Measurements from ENCODE around the gene RTEL1.

The RTEL1 gene

DNA sequence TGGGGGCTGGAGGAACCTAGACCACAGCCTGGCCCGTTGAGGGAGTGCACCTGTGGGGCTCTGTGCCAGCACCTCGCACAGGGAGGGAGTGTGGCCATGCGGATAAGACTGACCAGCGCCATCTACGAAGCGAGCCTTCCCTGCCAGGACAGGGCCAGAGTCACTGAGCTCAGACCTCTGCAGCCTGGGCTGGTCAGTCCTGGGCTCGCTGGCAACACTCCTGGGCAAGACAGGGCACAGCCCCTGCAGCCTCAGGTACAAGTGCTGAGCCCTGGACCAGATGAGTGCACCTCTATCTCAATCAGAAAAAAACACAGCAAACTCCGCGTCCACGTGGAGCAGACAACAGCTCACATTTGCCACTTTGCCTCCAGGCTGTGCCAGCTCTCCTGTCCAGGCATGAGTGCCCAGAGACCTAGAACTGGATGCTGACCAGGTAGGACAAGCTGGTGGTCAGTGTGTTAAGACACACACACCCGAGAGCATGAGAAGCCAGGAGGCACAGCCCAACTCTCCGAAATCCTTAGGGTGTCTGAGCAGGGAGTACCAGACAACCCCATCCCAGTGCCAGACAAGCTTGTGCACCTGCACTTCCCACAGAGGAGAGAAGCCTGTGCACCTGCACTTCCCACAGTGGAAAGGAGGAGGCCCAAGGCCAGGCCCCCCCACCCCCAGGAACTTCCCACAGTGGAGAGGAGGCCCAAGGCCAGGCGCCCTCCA lies 44.8 kb downstream of the RTEL1 start:
- Histone ChIP-seq H3K4me1 (peaks cover 6% of the 10 kb centered on the region), H3K27me3 (ENCODE audit: control insufficient read depth, insufficient read depth, low read length) (no peaks in the 10 kb centered on the region), H3K4me3 (ENCODE audit: low read depth, low read length) (no peak overlapping the region), H3K27ac (no peak overlapping the region), H3K9ac (no peak overlapping the region), H3K79me2 (peaks cover 54% of the 10 kb centered on the region), H3K36me3 (ENCODE audit: control insufficient read depth, insufficient read depth, low read length) (no peaks in the 10 kb centered on the region), H3K9me3 (ENCODE audit: control insufficient read depth, low read length) (no peaks in the 10 kb centered on the region), H2AFZ (no peak overlapping the region), H3K4me2 (ENCODE audit: low read length) (no peak overlapping the region)
- TF ChIP-seq, protein P1, sequence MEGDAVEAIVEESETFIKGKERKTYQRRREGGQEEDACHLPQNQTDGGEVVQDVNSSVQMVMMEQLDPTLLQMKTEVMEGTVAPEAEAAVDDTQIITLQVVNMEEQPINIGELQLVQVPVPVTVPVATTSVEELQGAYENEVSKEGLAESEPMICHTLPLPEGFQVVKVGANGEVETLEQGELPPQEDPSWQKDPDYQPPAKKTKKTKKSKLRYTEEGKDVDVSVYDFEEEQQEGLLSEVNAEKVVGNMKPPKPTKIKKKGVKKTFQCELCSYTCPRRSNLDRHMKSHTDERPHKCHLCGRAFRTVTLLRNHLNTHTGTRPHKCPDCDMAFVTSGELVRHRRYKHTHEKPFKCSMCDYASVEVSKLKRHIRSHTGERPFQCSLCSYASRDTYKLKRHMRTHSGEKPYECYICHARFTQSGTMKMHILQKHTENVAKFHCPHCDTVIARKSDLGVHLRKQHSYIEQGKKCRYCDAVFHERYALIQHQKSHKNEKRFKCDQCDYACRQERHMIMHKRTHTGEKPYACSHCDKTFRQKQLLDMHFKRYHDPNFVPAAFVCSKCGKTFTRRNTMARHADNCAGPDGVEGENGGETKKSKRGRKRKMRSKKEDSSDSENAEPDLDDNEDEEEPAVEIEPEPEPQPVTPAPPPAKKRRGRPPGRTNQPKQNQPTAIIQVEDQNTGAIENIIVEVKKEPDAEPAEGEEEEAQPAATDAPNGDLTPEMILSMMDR (IDR thresholded peaks at IDR 0.05) = no peak

DNA sequence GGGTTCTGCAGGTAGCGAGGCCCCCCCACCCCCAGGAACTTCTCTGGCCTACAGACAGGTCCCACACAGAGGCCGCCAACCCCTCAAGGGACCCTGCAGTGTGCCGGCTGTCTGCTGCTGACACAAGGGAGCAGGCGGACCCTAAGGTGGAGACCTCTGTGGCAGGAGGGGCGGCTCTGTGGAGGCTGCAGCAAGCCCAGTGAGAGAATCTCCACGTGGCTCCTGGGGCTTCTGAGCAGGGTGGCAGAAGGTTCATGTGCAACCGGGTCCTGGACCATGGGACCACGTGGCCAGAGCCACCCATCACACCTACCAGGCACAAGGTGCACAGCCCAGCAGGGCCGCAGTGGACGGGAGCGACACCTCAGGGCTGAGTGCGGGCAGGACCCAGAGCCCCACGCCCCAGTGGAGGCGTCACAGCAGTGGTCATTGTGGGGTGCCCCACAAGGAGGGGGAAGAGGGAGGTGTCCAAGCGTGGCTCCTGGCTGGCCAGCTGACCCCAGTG lies 45.4 kb downstream of the RTEL1 start:
- Histone ChIP-seq H3K36me3 (ENCODE audit: control insufficient read depth, insufficient read depth, low read length) (no peaks in the 10 kb centered on the region), H3K4me2 (ENCODE audit: low read length) (no peak overlapping the region), H3K27me3 (ENCODE audit: control insufficient read depth, insufficient read depth, low read length) (no peaks in the 10 kb centered on the region), H3K9ac (no peak overlapping the region), H2AFZ (no peak overlapping the region), H3K79me2 (peaks cover 55% of the 10 kb centered on the region), H3K27ac (no peak overlapping the region), H3K9me3 (ENCODE audit: control insufficient read depth, low read length) (no peaks in the 10 kb centered on the region), H3K4me3 (ENCODE audit: low read depth, low read length) (no peak overlapping the region), H3K4me1 (peaks cover 7% of the 10 kb centered on the region)
- TF ChIP-seq, protein P1 (IDR thresholded peaks at IDR 0.05) = no peak

DNA sequence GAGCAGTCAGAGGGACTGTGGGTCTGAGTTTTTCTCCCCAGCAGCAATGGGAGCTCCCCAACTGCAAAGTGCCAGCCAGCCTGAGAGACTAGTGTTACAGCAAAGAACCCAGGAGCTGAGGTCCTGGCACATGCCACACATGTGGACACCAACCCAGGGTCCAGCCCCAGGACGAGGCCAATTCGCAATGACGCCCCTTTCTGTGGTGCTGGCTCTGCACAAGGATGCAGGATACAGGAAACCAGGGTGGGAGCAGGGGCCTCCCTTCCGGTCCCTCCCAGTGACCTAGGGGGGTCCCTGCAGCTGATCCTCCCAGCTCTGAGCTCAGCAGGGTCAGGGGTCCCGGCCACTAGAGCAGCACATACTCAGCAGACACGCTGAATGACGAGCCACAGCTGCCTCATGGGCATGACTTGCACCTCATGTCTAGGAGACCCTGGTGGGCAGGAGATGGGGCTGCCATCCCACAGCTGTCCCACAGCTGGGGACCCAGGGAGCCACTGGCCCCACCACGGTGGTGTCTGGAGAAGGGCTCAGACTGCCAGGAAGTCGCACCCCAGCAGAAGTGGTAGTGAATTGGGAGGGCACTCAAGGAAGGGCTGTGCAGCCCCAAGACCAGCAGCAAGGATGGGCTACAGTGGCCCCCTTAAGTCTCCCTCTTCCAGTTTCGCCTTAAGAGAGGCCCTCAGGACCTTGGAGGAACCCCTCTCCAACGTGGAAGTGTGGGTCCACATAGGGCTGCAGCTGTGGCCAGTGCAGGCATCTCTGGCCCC lies 46.0 kb downstream of the RTEL1 start:
- TF ChIP-seq, protein P1 (IDR thresholded peaks at IDR 0.05) = no peak
- H3K27me3 ChIP-seq (ENCODE audit: control insufficient read depth, insufficient read depth, low read length) = no peaks in the 10 kb centered on the region
- H3K9me3 ChIP-seq (ENCODE audit: control insufficient read depth, low read length) = no peaks in the 10 kb centered on the region
- no peak overlapping the region for H2AFZ ChIP-seq
- H3K9ac ChIP-seq = no peak overlapping the region
- H3K79me2 ChIP-seq = peaks cover 56% of the 10 kb centered on the region
- H3K36me3 ChIP-seq (ENCODE audit: control insufficient read depth, insufficient read depth, low read length) = no peaks in the 10 kb centered on the region
- H3K27ac ChIP-seq = no peak overlapping the region
- peaks cover 9% of the 10 kb centered on the region for H3K4me1 ChIP-seq
- H3K4me2 ChIP-seq (ENCODE audit: low read length) = no peak overlapping the region
- no peak overlapping the region for H3K4me3 ChIP-seq (ENCODE audit: low read depth, low read length)

DNA sequence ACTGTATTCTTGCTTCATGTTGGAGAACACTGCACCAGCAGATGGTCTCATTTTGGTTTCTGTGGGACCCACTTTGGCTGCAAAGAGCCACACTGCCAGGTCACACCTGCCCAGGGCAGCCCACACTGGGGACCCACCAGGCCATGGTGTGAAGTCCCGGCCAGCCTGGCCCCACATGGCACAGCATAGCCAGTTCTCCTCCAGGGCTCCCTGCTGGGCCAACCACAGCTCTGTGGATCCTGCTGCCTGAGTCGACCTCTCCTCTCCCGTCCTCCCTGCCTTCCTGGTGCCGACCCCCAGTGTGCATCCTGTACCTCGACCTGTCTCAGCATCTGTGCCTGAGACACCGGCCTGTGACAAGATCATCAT lies 46.6 kb downstream of the RTEL1 start:
- no peak overlapping the region for H3K4me2 ChIP-seq (ENCODE audit: low read length)
- TF ChIP-seq, protein P1 (IDR thresholded peaks at IDR 0.05) = no peak
- H3K36me3 ChIP-seq (ENCODE audit: control insufficient read depth, insufficient read depth, low read length) = no peaks in the 10 kb centered on the region
- no peak overlapping the region for H2AFZ ChIP-seq
- no peak overlapping the region for H3K9ac ChIP-seq
- peaks cover 9% of the 10 kb centered on the region for H3K4me1 ChIP-seq
- peaks cover 57% of the 10 kb centered on the region for H3K79me2 ChIP-seq
- no peak overlapping the region for H3K27ac ChIP-seq
- H3K9me3 ChIP-seq (ENCODE audit: control insufficient read depth, low read length) = no peaks in the 10 kb centered on the region
- H3K4me3 ChIP-seq (ENCODE audit: low read depth, low read length) = no peak overlapping the region
- no peaks in the 10 kb centered on the region for H3K27me3 ChIP-seq (ENCODE audit: control insufficient read depth, insufficient read depth, low read length)
